Glutamatergic neuron (in vitro differentiated cells): Measurements from ENCODE around the gene C22orf31. TPM values are rescaled to one million over a fixed set of nuclear protein-coding genes. Genes with fewer than 3 reads are reported as not detected.
"Not testable (repeated sequence)": the region's sequence is repeated elsewhere in the genome, so short reads cannot be mapped to it uniquely, and the experiment has no call there.

Source experiments
- DNase-seq: peaks from one replicate; pipeline ENCODE4 v3.0.0; 2022
- H3K27ac Mint-ChIP-seq: one replicate; pipeline ENCODE4 v1.8.0; 2020; ENCODE audit warnings: mild to moderate bottlenecking, mixed read lengths, inconsistent platforms; ENCODE audit not compliant: unreplicated experiment
- H3K27me3 Mint-ChIP-seq: one replicate; pipeline ENCODE4 v1.8.0; 2020; ENCODE audit warnings: mild to moderate bottlenecking, moderate library complexity, mixed read lengths, inconsistent platforms; ENCODE audit not compliant: unreplicated experiment
- H3K36me3 Mint-ChIP-seq: one replicate; pipeline ENCODE4 v1.8.0; 2020; ENCODE audit warnings: mild to moderate bottlenecking, mixed read lengths, inconsistent platforms; ENCODE audit not compliant: unreplicated experiment
- H3K4me1 Mint-ChIP-seq: one replicate; pipeline ENCODE4 v1.8.0; 2020; ENCODE audit warnings: mild to moderate bottlenecking, low read depth, mixed read lengths, inconsistent platforms; ENCODE audit not compliant: unreplicated experiment
- H3K4me3 Mint-ChIP-seq: one replicate; pipeline ENCODE4 v1.8.0; 2020; ENCODE audit warnings: mild to moderate bottlenecking, mixed read lengths, inconsistent platforms; ENCODE audit not compliant: unreplicated experiment
- H3K9me3 Mint-ChIP-seq: one replicate; pipeline ENCODE4 v1.8.0; 2020; ENCODE audit warnings: mild to moderate bottlenecking, moderate library complexity, mixed read lengths, inconsistent platforms; ENCODE audit not compliant: unreplicated experiment
- total RNA-seq: library from RNA; stranded (reverse); fragmentation: NEBNext Ultra II Directional; extraction: Animal tissue kit (Norgen Biotek cat#: 25700); gene quantifications from one replicate; pipeline ENCODE4 v1.2.1, GENCODE V29; 2021; ENCODE audit not compliant: unreplicated experiment
- TF ChIP-seq, protein P1 (sequence below): fragments of 200-600 bp; sonication (generic); IDR thresholded peaks from one replicate; pipeline ENCODE4 v1.5.0; 2021; ENCODE audit not compliant: partially characterized antibody, unreplicated experiment

C22orf31 gene
- total RNA-seq, 1 donor from 2014 or later = not detected

DNA sequence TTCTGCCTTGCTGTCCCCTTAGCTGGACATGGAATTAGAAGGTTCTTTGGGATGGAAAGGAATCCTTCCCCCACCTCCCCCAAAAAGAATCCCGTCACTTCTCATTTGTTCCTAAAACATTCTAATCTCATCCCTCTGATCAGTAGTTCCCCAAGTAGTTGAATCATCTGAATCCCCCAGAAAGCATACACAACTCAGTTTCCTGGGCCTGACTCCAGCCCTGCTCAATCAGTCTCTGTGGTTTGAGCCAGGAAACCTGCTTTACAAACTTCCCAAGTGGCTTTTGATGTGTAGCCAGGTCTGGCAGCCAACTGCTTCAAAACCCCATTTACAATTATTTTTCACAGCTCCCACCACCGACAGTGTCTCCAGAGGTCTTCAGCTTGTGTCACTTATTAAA, 20.2 kb downstream of the C22orf31 start:
- peaks cover 4% of the 10 kb centered on the region for H3K4me1 Mint-ChIP-seq
- no peak overlapping the region for H3K27ac Mint-ChIP-seq
- H3K4me3 Mint-ChIP-seq = no peak overlapping the region
- no peaks in the 10 kb centered on the region for H3K9me3 Mint-ChIP-seq
- H3K36me3 Mint-ChIP-seq = no peaks in the 10 kb centered on the region
- TF ChIP-seq, protein P1, sequence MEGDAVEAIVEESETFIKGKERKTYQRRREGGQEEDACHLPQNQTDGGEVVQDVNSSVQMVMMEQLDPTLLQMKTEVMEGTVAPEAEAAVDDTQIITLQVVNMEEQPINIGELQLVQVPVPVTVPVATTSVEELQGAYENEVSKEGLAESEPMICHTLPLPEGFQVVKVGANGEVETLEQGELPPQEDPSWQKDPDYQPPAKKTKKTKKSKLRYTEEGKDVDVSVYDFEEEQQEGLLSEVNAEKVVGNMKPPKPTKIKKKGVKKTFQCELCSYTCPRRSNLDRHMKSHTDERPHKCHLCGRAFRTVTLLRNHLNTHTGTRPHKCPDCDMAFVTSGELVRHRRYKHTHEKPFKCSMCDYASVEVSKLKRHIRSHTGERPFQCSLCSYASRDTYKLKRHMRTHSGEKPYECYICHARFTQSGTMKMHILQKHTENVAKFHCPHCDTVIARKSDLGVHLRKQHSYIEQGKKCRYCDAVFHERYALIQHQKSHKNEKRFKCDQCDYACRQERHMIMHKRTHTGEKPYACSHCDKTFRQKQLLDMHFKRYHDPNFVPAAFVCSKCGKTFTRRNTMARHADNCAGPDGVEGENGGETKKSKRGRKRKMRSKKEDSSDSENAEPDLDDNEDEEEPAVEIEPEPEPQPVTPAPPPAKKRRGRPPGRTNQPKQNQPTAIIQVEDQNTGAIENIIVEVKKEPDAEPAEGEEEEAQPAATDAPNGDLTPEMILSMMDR = no peak
- H3K27me3 Mint-ChIP-seq = no peaks in the 10 kb centered on the region
- no peak for DNase-seq

- Mint-ChIP-seq H3K4me1 (peaks cover 4% of the 10 kb centered on the region), H3K4me3 (no peak overlapping the region), H3K27ac (no peak overlapping the region), H3K27me3 (no peaks in the 10 kb centered on the region), H3K9me3 (no peaks in the 10 kb centered on the region), H3K36me3 (no peaks in the 10 kb centered on the region)
- TF ChIP-seq, protein P1 = peak; percentile 94
- DNase-seq = peak; percentile 51
Measured at GRCh38 chr22:29040385-29041275, 21.0 kb downstream of the C22orf31 start.

- H3K27me3 Mint-ChIP-seq, DNase-seq, H3K4me3 Mint-ChIP-seq, H3K9me3 Mint-ChIP-seq, H3K36me3 Mint-ChIP-seq, H3K27ac Mint-ChIP-seq, H3K4me1 Mint-ChIP-seq: not testable (repeated sequence)
Measured at GRCh38 chr22:29039684-29040083, 21.9 kb downstream of the C22orf31 start.

GRCh38 chr22:29039148-29039547, 22.5 kb downstream of the C22orf31 start:
- Mint-ChIP-seq H3K4me3 (no peak overlapping the region), H3K9me3 (no peaks in the 10 kb centered on the region), H3K36me3 (no peaks in the 10 kb centered on the region), H3K27ac (no peak overlapping the region), H3K4me1 (peaks cover 4% of the 10 kb centered on the region), H3K27me3 (peaks cover 2% of the 10 kb centered on the region)
- TF ChIP-seq, protein P1 = no peak
- DNase-seq = no peak

GRCh38 chr22:29037340-29037932, 24.2 kb downstream of the C22orf31 start:
- TF ChIP-seq, protein P1 = no peak
- H3K9me3 Mint-ChIP-seq = no peaks in the 10 kb centered on the region
- peaks cover 2% of the 10 kb centered on the region for H3K27me3 Mint-ChIP-seq
- H3K27ac Mint-ChIP-seq = no peak overlapping the region
- no peaks in the 10 kb centered on the region for H3K36me3 Mint-ChIP-seq
- H3K4me3 Mint-ChIP-seq = no peak overlapping the region
- no peak for DNase-seq
- H3K4me1 Mint-ChIP-seq = peaks cover 4% of the 10 kb centered on the region
